ENCODE data around the gene ASB10.

ASB10 gene

DNA sequence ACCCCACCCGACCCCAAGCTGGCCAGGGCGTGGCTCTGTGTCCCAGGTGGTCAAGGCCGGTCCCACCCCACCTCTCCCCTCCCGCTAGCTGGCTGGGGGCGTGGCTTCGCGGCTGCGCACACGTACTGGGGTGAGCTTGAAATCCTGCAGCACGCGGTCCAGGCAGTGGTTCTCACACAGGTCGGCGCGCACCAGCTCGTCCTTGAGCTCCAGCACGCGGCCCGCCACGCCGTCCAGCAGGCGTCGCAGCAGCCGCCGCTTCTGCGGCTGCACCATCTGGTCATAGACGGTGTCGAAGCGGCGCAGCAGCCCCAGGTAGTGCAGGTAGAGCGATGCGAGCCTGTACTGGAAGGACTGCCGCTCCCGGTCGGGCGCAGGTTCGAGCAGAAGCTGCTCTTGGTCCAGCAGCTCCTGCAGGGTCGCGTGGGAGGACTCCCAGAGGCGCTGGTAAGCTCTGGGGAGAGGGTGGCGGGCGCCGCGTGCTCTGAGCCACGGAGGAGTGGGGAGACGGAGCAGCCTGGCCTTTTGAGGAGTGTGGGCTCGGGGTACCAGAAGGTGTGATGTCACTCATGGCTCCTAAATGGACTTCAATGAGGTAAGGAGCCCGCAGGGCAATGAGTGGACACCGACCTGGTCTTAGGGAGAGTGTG, 17.5 kb upstream of the ASB10 start:
- TF ChIP-seq, protein P1, sequence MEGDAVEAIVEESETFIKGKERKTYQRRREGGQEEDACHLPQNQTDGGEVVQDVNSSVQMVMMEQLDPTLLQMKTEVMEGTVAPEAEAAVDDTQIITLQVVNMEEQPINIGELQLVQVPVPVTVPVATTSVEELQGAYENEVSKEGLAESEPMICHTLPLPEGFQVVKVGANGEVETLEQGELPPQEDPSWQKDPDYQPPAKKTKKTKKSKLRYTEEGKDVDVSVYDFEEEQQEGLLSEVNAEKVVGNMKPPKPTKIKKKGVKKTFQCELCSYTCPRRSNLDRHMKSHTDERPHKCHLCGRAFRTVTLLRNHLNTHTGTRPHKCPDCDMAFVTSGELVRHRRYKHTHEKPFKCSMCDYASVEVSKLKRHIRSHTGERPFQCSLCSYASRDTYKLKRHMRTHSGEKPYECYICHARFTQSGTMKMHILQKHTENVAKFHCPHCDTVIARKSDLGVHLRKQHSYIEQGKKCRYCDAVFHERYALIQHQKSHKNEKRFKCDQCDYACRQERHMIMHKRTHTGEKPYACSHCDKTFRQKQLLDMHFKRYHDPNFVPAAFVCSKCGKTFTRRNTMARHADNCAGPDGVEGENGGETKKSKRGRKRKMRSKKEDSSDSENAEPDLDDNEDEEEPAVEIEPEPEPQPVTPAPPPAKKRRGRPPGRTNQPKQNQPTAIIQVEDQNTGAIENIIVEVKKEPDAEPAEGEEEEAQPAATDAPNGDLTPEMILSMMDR (IDR thresholded peaks at IDR 0.05; ENCODE audit: borderline replicate concordance, insufficient read depth, low read depth, low read length) = no peak
- H3K4me3 ChIP-seq (ENCODE audit: low read depth, low read length) = no peak overlapping the region

DNA sequence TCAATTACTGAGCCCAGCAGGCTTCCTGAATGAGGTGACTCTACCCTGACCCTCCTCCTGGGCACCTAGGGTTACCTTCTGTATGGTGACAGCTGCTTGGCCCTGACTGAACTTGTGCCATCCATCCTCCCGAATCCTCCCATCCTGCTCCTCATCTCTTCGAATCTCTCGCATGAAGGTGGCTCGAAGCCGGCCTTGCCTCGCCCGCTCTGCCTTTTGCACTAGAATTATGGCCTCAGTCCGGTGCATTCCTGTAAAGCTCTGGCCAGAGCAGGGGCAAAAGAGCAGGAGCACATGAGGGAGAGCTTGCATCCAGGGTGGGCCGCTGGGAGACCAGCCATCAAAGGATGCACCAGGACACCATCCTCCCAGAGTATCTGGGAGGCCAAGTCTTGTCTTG, 15.8 kb upstream of the ASB10 start:
- no peak overlapping the region for H3K4me3 ChIP-seq (ENCODE audit: low read depth, low read length)
- TF ChIP-seq, protein P1 (IDR thresholded peaks at IDR 0.05; ENCODE audit: borderline replicate concordance, insufficient read depth, low read depth, low read length) = no peak

DNA sequence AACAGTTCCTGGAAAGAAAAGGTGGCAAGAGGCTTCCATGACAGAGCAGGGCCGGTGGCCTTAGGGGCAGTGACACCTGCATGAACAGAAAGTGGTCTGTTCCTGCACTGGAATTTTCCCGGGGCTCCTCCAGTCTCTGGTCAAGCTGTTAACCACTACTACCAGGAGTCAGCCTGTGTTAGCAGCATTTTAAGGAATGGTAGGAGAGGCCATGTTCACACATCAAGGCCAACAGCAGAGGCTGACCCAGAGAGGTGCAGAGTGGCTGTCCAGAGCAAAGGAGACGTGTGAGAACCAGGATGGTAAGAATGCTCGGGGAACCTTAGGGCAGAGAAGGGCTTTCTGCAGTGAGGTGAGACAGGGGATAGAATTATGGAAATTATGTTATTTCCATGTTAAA, 14.7 kb upstream of the ASB10 start:
- TF ChIP-seq, protein P1 (IDR thresholded peaks at IDR 0.05; ENCODE audit: borderline replicate concordance, insufficient read depth, low read depth, low read length) = no peak
- H3K4me3 ChIP-seq (ENCODE audit: low read depth, low read length) = no peak overlapping the region

DNA sequence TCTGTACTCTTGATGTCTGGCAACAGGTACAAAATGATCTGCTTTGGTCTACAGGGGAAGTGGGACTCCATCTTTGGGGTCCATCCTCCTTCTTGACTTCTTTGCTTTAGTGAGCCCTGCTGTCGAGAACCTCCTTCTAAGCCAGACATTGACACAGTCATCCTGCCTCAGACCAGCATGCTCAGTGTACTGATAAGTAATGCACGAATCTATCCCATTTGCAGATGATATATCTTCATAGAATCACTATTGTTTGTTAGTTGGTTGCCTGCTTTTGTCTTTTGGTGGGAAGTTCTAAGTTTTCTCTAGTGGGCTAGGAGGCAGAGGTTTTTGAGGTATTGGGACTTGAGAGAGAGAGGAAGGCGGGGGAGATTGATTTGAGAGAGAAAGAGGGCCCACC, 14.3 kb upstream of the ASB10 start:
- TF ChIP-seq, protein P1 (IDR thresholded peaks at IDR 0.05; ENCODE audit: borderline replicate concordance, insufficient read depth, low read depth, low read length) = no peak
- H3K4me3 ChIP-seq (ENCODE audit: low read depth, low read length) = no peak overlapping the region

DNA sequence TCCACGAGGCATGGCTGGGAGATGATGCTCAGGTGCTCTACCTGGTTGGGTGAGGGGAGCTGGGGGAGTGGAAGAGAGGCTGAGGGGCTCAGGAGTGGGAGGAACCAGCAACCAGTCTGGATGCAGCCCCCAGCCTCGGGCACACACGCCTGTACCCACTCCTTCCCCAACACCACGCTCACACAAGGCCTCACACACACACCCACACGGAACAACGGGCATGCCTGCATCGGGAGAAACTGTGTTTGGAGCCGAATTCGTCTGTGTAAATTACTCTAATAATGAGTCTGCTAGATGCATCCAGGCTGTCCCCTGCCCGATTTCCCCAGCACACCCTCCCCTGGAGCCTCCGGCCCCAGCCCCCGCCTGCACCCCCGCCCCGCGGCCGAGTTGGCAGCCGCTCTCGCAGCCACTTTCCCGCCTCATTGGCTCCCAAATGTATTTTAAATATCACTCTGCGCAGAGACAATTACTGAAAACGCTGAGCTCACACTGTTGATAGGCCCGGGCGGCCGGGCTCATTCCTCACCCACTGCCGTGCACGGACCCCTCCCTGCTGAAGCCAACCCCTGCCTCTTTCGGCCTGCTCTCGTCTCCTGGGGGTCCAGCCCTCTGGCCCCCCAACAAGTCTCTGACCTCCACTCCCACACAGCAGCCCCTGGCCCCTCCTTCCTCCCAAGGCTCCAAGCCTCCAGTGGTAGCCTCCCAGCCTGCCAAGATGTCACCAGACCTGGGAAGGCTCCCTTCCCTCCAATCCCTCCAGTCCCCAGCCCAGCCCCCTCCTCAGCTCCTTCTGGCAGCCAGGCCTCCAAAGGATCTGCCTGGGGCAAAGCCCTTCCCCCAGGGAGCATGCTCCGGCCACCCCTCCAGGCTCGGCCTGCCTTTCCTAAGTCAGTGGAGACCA, 12.1 kb upstream of the ASB10 start:
- H3K4me3 ChIP-seq (ENCODE audit: low read depth, low read length) = no peak overlapping the region
- TF ChIP-seq, protein P1 (IDR thresholded peaks at IDR 0.05; ENCODE audit: borderline replicate concordance, insufficient read depth, low read depth, low read length) = no peak

DNA sequence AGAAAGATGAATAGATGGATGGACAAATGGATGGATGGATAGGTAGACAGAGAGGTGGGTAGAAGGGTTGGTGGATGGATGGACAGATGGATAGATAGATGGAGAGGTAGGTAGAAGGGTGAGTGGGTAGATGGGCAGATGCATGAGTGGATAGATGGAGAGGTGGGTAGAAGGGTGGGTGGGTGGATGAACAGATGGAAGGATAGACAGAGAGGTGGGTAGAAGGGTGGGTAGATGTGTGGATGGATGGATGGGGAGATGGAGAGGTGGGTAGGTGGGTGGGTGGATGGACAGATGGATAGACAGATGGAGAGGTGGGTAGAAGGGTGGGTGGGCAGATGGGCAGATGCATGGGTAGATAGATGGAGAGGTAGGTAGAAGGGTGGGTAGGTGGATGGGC, 10.9 kb upstream of the ASB10 start:
- TF ChIP-seq, protein P1 (IDR thresholded peaks at IDR 0.05; ENCODE audit: borderline replicate concordance, insufficient read depth, low read depth, low read length) = no peak

More for the DNA sequence above, 10.9 kb upstream of the ASB10 start:
- H3K4me3 ChIP-seq (ENCODE audit: low read depth, low read length) = no peak overlapping the region

All from GM12875 (cell line).